Measurements from ENCODE around the gene ANKS3.

Gene ANKS3

GRCh38 chr16:4776141-4776705 lies 42.2 kb upstream of the ANKS3 start:
- no peak for DNase-seq (ENCODE audit: low spot score)
- no peak overlapping the region for H3K27ac ChIP-seq
- POLR2A ChIA-PET (ENCODE audit: low non-redundant PET): no interaction called here
- TF ChIP-seq CTCF (conservative IDR thresholded peaks at IDR 0.05; ENCODE audit: low read depth): no peak
- CTCF ChIA-PET: no interaction called here

GRCh38 chr16:4775005-4775404 lies 40.9 kb upstream of the ANKS3 start:
- CTCF ChIA-PET: no interaction called here

GRCh38 chr16:4772351-4772750 lies 38.3 kb upstream of the ANKS3 start:
- CTCF ChIA-PET: interaction anchor here (0.6 kb wide), 1 partner anchor 57 kb away, joined by 3 read pairs; no protein-coding TSS in a partner anchor
- DNase-seq (ENCODE audit: low spot score): no peak
- TF ChIP-seq CTCF (conservative IDR thresholded peaks at IDR 0.05; ENCODE audit: low read depth): no peak
- no peak overlapping the region for H3K27ac ChIP-seq
- POLR2A ChIA-PET (ENCODE audit: low non-redundant PET): no interaction called here

More at GRCh38 chr16:4775005-4775404, 40.9 kb upstream of the ANKS3 start:
- no peak overlapping the region for H3K27ac ChIP-seq
- POLR2A ChIA-PET (ENCODE audit: low non-redundant PET): interaction anchor here (0.7 kb wide), 1 partner anchor 287 kb away, joined by 3 read pairs; no protein-coding TSS in a partner anchor
- DNase-seq (ENCODE audit: low spot score): no peak
- TF ChIP-seq CTCF (conservative IDR thresholded peaks at IDR 0.05; ENCODE audit: low read depth): no peak

GRCh38 chr16:4771646-4772045 lies 37.6 kb upstream of the ANKS3 start:
- DNase-seq (ENCODE audit: low spot score): no peak
- H3K27ac ChIP-seq: no peak overlapping the region
- POLR2A ChIA-PET (ENCODE audit: low non-redundant PET): no interaction called here
- TF ChIP-seq CTCF (conservative IDR thresholded peaks at IDR 0.05; ENCODE audit: low read depth): no peak
- CTCF ChIA-PET: no interaction called here

GRCh38 chr16:4769306-4769638 lies 35.2 kb upstream of the ANKS3 start:
- no peak for DNase-seq (ENCODE audit: low spot score)
- ChIA-PET CTCF (interaction anchor here (1.0 kb wide), 1 partner anchor 25 kb away, joined by 3 read pairs; no protein-coding TSS in a partner anchor), POLR2A (ENCODE audit: low non-redundant PET) (interaction anchor here (0.7 kb wide), 1 partner anchor 8 kb away, joined by 3 read pairs; no protein-coding TSS in a partner anchor)
- no peak for TF ChIP-seq CTCF (conservative IDR thresholded peaks at IDR 0.05; ENCODE audit: low read depth)
- H3K27ac ChIP-seq: peak overlapping the region; percentile 85

GRCh38 chr16:4768549-4769305 lies 34.7 kb upstream of the ANKS3 start:
- ChIA-PET CTCF (interaction anchor here (1.0 kb wide), 1 partner anchor 26 kb away, joined by 3 read pairs; no protein-coding TSS in a partner anchor), POLR2A (ENCODE audit: low non-redundant PET) (interaction anchor here (0.5 to 0.7 kb wide), 2 partner anchors 9 to 26 kb away, joined by 3 to 7 read pairs; no protein-coding TSS in a partner anchor)
- peak; percentile 97 for DNase-seq (ENCODE audit: low spot score)
- H3K27ac ChIP-seq: peak overlapping the region; percentile 85
- no peak for TF ChIP-seq CTCF (conservative IDR thresholded peaks at IDR 0.05; ENCODE audit: low read depth)
